DND-41 (cell line): ENCODE measurements around the gene SAMD10.

Experiments
- CTCF ChIP-seq: IDR thresholded peaks from 2 replicates; pipeline ENCODE4 v1.5.1; 2012; ENCODE audit warnings: borderline replicate concordance, low read length, moderate library complexity, mild to moderate bottlenecking; ENCODE audit not compliant: poor library complexity, severe bottlenecking; ENCODE audit errors: extremely low read depth
- EZH2 ChIP-seq: IDR thresholded peaks from 3 replicates; pipeline ENCODE4 v1.6.1; 2012; ENCODE audit warnings: borderline replicate concordance, low read depth, mild to moderate bottlenecking, moderate library complexity, low read length, inconsistent platforms; ENCODE audit not compliant: severe bottlenecking

GRCh38 chr20:63973160-63973479, 6.3 kb downstream of the SAMD10 start:
- no peak for TF ChIP-seq CTCF
- no peak for TF ChIP-seq EZH2
